Transverse colon (tissue), 4 donors: Measurements from ENCODE around the gene OBI1.

Source experiments
- CTCF ChIP-seq, 5 experiments: fragments of 200-600 bp in 3 of 5; fragments of 450-650 bp in 2 of 5; sonication (generic) in 3 of 5; IDR thresholded peaks; 1 replicate in 2 of 5; 2 replicates in 3 of 5; pipeline ENCODE4 v1.5.1; 2016 to 2017; ENCODE audit warnings: antibody characterized with exemption in 5 of 5, inconsistent platforms in 3 of 5, mild to moderate bottlenecking in 2 of 5, moderate library complexity in 1 of 5
- POLR2AphosphoS5 ChIP-seq, 3 donors: sonication (generic); formaldehyde crosslinking; IDR thresholded peaks; one replicate each; pipeline ENCODE4 v1.6.1; 2016; ENCODE audit warnings: antibody characterized with exemption in 3 of 3

DNA sequence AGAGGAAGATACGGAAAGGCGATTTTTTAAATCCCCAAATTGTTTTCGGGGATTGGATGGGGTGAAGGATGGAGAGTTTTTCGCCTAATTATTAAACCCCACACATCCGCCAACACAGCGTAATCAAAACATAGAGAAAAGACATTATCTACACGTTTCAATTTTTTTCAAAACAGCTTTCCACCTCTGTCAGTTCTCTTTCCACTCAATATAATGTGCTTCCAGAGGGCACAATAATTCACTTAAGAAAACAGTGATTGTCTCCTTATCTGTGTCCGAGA is 435 bp upstream of the OBI1 start:
- no peak for TF ChIP-seq POLR2AphosphoS5 (IDR thresholded peaks at IDR 0.05)
- TF ChIP-seq CTCF (IDR thresholded peaks at IDR 0.05), result no peak
